GM19099 (cell line): Measurements from ENCODE around the gene CDK5RAP3.

Source experiments
- POLR2A ChIP-seq: IDR thresholded peaks from 3 replicates; pipeline ENCODE4 v1.6.1; 2011; ENCODE audit warnings: low read depth; ENCODE audit not compliant: insufficient read length; ENCODE audit errors: extremely low read depth

The CDK5RAP3 gene

GRCh38 chr17:48022901-48023300 is 52.0 kb downstream of the CDK5RAP3 start:
- TF ChIP-seq POLR2A: no peak

GRCh38 chr17:48023400-48024148 is 52.7 kb downstream of the CDK5RAP3 start:
- TF ChIP-seq POLR2A: no peak

- TF ChIP-seq POLR2A: no peak
These were observed 53.5 kb downstream of the CDK5RAP3 start for GRCh38 chr17:48024149-48025039.

- no peak for TF ChIP-seq POLR2A
These were observed 54.4 kb downstream of the CDK5RAP3 start for GRCh38 chr17:48025040-48025903.

- TF ChIP-seq POLR2A: no peak
These were observed 55.1 kb downstream of the CDK5RAP3 start for GRCh38 chr17:48025904-48026501.

- no peak for TF ChIP-seq POLR2A
These were observed 55.8 kb downstream of the CDK5RAP3 start for GRCh38 chr17:48026502-48027321.

- TF ChIP-seq POLR2A: no peak
These were observed 56.5 kb downstream of the CDK5RAP3 start for GRCh38 chr17:48027322-48027981.

- TF ChIP-seq POLR2A: no peak
These were observed 57.8 kb downstream of the CDK5RAP3 start for GRCh38 chr17:48028736-48029135.

- no peak for TF ChIP-seq POLR2A
These were observed 59.6 kb downstream of the CDK5RAP3 start for GRCh38 chr17:48030531-48030930.
